Muscle layer of colon (tissue), 2 donors: ENCODE results near the gene PAN3.

Source experiments
- H3K27ac ChIP-seq: one replicate; pipeline ENCODE4 v1.7.0; 2013; ENCODE audit warnings: low read depth, mild to moderate bottlenecking, low read length, moderate library complexity
- H3K27me3 ChIP-seq, 2 donors: one replicate each; pipeline ENCODE4 v1.7.0; 2013; ENCODE audit warnings: low read length in 2 of 2, mild to moderate bottlenecking in 2 of 2; ENCODE audit not compliant: insufficient read depth in 2 of 2, control insufficient read depth in 1 of 2
- H3K36me3 ChIP-seq: one replicate; pipeline ENCODE4 v1.7.0; 2013; ENCODE audit warnings: mild to moderate bottlenecking, low read length; ENCODE audit not compliant: insufficient read depth
- H3K4me1 ChIP-seq: one replicate; pipeline ENCODE4 v1.7.0; 2013; ENCODE audit warnings: mild to moderate bottlenecking, low read length; ENCODE audit not compliant: insufficient read depth
- H3K4me3 ChIP-seq, 2 donors: one replicate each; pipeline ENCODE4 v1.7.0; 2013; ENCODE audit warnings: low read length in 2 of 2, low read depth in 1 of 2, mild to moderate bottlenecking in 1 of 2, moderate library complexity in 1 of 2
- H3K9ac ChIP-seq: one replicate; pipeline ENCODE4 v1.7.0; 2013; ENCODE audit warnings: low read length
- H3K9me3 ChIP-seq: one replicate; pipeline ENCODE4 v1.7.0; 2013; ENCODE audit warnings: mild to moderate bottlenecking, low read length
- donor health status: abdominal sarcoma.
- donor health status: Adenocarcinoma of cecum.

Gene PAN3

GRCh38 chr13:28327373-28328270 lies 189.3 kb downstream of the PAN3 start:
- Histone ChIP-seq H3K4me3 (no peak overlapping the region), H3K27ac (no peak overlapping the region), H3K9ac (no peak overlapping the region), H3K27me3 (no peaks in the 10 kb centered on the region), H3K4me1 (peaks cover under 1% of the 10 kb centered on the region), H3K9me3 (no peaks in the 10 kb centered on the region), H3K36me3 (no peaks in the 10 kb centered on the region)

GRCh38 chr13:28328271-28328607 lies 189.9 kb downstream of the PAN3 start:
- H3K9ac ChIP-seq: no peak overlapping the region
- no peaks in the 10 kb centered on the region for H3K9me3 ChIP-seq
- no peaks in the 10 kb centered on the region for H3K36me3 ChIP-seq
- no peak overlapping the region for H3K27ac ChIP-seq
- no peaks in the 10 kb centered on the region for H3K27me3 ChIP-seq
- peaks cover 7% of the 10 kb centered on the region for H3K4me1 ChIP-seq
- no peak overlapping the region for H3K4me3 ChIP-seq

GRCh38 chr13:28329395-28330158 lies 191.2 kb downstream of the PAN3 start:
- H3K27me3 ChIP-seq: no peaks in the 10 kb centered on the region
- no peak overlapping the region for H3K4me3 ChIP-seq
- no peaks in the 10 kb centered on the region for H3K36me3 ChIP-seq
- peaks cover 7% of the 10 kb centered on the region for H3K4me1 ChIP-seq
- no peak overlapping the region for H3K27ac ChIP-seq
- H3K9ac ChIP-seq: no peak overlapping the region
- no peaks in the 10 kb centered on the region for H3K9me3 ChIP-seq

GRCh38 chr13:28333204-28333881 lies 195.0 kb downstream of the PAN3 start:
- Histone ChIP-seq H3K9me3 (no peaks in the 10 kb centered on the region), H3K27ac (no peak overlapping the region), H3K4me1 (peaks cover 34% of the 10 kb centered on the region)

GRCh38 chr13:28336193-28336657 lies 197.9 kb downstream of the PAN3 start:
- Histone ChIP-seq H3K27ac (no peak overlapping the region), H3K4me1 (peaks cover 58% of the 10 kb centered on the region), H3K4me3 (no peak overlapping the region), H3K27me3 (no peaks in the 10 kb centered on the region), H3K9ac (no peak overlapping the region), H3K9me3 (no peaks in the 10 kb centered on the region), H3K36me3 (no peaks in the 10 kb centered on the region)

More at GRCh38 chr13:28333204-28333881, 195.0 kb downstream of the PAN3 start:
- H3K4me3 ChIP-seq: no peak overlapping the region
- H3K27me3 ChIP-seq: no peaks in the 10 kb centered on the region
- no peak overlapping the region for H3K9ac ChIP-seq
- no peaks in the 10 kb centered on the region for H3K36me3 ChIP-seq

GRCh38 chr13:28337166-28338005 lies 199.0 kb downstream of the PAN3 start:
- Histone ChIP-seq H3K9ac (no peak overlapping the region), H3K27ac (peak overlapping the region; percentile 22), H3K27me3 (no peaks in the 10 kb centered on the region), H3K36me3 (no peaks in the 10 kb centered on the region), H3K4me3 (no peak overlapping the region), H3K4me1 (peaks cover 61% of the 10 kb centered on the region), H3K9me3 (no peaks in the 10 kb centered on the region)

- Histone ChIP-seq H3K4me1 (peaks cover 56% of the 10 kb centered on the region), H3K27me3 (no peaks in the 10 kb centered on the region), H3K9me3 (no peaks in the 10 kb centered on the region), H3K36me3 (no peaks in the 10 kb centered on the region), H3K9ac (no peak overlapping the region), H3K27ac (no peak overlapping the region), H3K4me3 (no peak overlapping the region)
Measured at GRCh38 chr13:28338006-28338574, 199.7 kb downstream of the PAN3 start.

GRCh38 chr13:28338742-28339141 lies 200.4 kb downstream of the PAN3 start:
- H3K4me3 ChIP-seq: no peak overlapping the region
- peaks cover 54% of the 10 kb centered on the region for H3K4me1 ChIP-seq
- H3K27ac ChIP-seq: no peak overlapping the region
- no peaks in the 10 kb centered on the region for H3K27me3 ChIP-seq
- H3K36me3 ChIP-seq: no peaks in the 10 kb centered on the region
- H3K9me3 ChIP-seq: no peaks in the 10 kb centered on the region
- no peak overlapping the region for H3K9ac ChIP-seq

GRCh38 chr13:28339419-28339818 lies 201.1 kb downstream of the PAN3 start:
- Histone ChIP-seq H3K4me3 (no peak overlapping the region), H3K9me3 (no peaks in the 10 kb centered on the region), H3K36me3 (no peaks in the 10 kb centered on the region), H3K4me1 (peaks cover 54% of the 10 kb centered on the region), H3K9ac (no peak overlapping the region), H3K27ac (no peak overlapping the region), H3K27me3 (no peaks in the 10 kb centered on the region)

- H3K36me3 ChIP-seq: no peaks in the 10 kb centered on the region
- H3K4me3 ChIP-seq: no peak overlapping the region
- no peaks in the 10 kb centered on the region for H3K27me3 ChIP-seq
- peaks cover 53% of the 10 kb centered on the region for H3K4me1 ChIP-seq
- H3K9ac ChIP-seq: no peak overlapping the region
- H3K27ac ChIP-seq: no peak overlapping the region
- no peaks in the 10 kb centered on the region for H3K9me3 ChIP-seq
Measured at GRCh38 chr13:28340272-28340793, 202.0 kb downstream of the PAN3 start.
